Mesendoderm (in vitro differentiated cells): ENCODE data around the gene SLC19A2.
A peak's percentile ranks its signal among the peaks of the same experiment; 100 is the strongest.

ENCODE experiments used
- DNase-seq: peaks from one replicate; pipeline ENCODE4 v3.0.0; 2013
- H2AK5ac ChIP-seq: 2 replicates; pipeline ENCODE4 v1.6.1; 2013; ENCODE audit warnings: low read length, inconsistent platforms
- H2BK120ac ChIP-seq: 2 replicates; pipeline ENCODE4 v1.6.1; 2013; ENCODE audit warnings: low read depth, mild to moderate bottlenecking, low read length, moderate library complexity, mixed read lengths
- H2BK15ac ChIP-seq: replicated peaks from 2 replicates; pipeline ENCODE4 v1.6.1; 2013; ENCODE audit warnings: low read depth, mild to moderate bottlenecking, moderate library complexity
- H2BK5ac ChIP-seq: 2 replicates; pipeline ENCODE4 v1.6.1; 2013; ENCODE audit warnings: low read length, inconsistent platforms
- H3K18ac ChIP-seq: 2 replicates; pipeline ENCODE4 v1.6.1; 2013; ENCODE audit warnings: mild to moderate bottlenecking, low read length, mixed read lengths
- H3K23ac ChIP-seq: one replicate; pipeline ENCODE4 v1.6.1; 2013; ENCODE audit warnings: low read length
- H3K27ac ChIP-seq: 2 replicates; pipeline ENCODE4 v1.5.1; 2013; ENCODE audit warnings: low read depth, mild to moderate bottlenecking, inconsistent platforms, low read length, moderate library complexity
- H3K27me3 ChIP-seq: 2 replicates; pipeline ENCODE4 v1.6.1; 2013; ENCODE audit warnings: low read length, control low read depth, mild to moderate bottlenecking, inconsistent platforms; ENCODE audit not compliant: insufficient read depth, poor library complexity
- H3K36me3 ChIP-seq: 2 replicates; pipeline ENCODE4 v1.6.1; 2013; ENCODE audit warnings: low read length, inconsistent platforms; ENCODE audit not compliant: control insufficient read depth, insufficient read depth
- H3K4ac ChIP-seq: one replicate; pipeline ENCODE4 v1.6.1; 2013; ENCODE audit warnings: low read depth, mild to moderate bottlenecking, low read length, moderate library complexity
- H3K4me1 ChIP-seq: 2 replicates; pipeline ENCODE4 v1.6.1; 2013; ENCODE audit warnings: low read depth, low read length, inconsistent platforms; ENCODE audit not compliant: control insufficient read depth
- H3K4me2 ChIP-seq: 2 replicates; pipeline ENCODE4 v1.6.1; 2013; ENCODE audit warnings: low read length
- H3K4me3 ChIP-seq: 2 replicates; pipeline ENCODE4 v1.5.1; 2013; ENCODE audit warnings: mild to moderate bottlenecking, low read length
- H3K56ac ChIP-seq: one replicate; pipeline ENCODE4 v1.6.1; 2013; ENCODE audit warnings: low read length
- H3K79me1 ChIP-seq: 2 replicates; pipeline ENCODE4 v1.6.1; 2013; ENCODE audit warnings: low read length, inconsistent platforms
- H3K79me2 ChIP-seq: 2 replicates; pipeline ENCODE4 v1.6.1; 2013; ENCODE audit warnings: mild to moderate bottlenecking, low read length; ENCODE audit not compliant: control insufficient read depth, insufficient read depth
- H3K9ac ChIP-seq: 2 replicates; pipeline ENCODE4 v1.6.1; 2013; ENCODE audit warnings: low read length, inconsistent platforms
- H4K5ac ChIP-seq: one replicate; pipeline ENCODE4 v1.6.1; 2013; ENCODE audit warnings: low read length
- H4K8ac ChIP-seq: one replicate; pipeline ENCODE4 v1.6.1; 2013; ENCODE audit warnings: low read depth, mild to moderate bottlenecking, control low read depth, low read length, moderate library complexity
- WGBS: extraction: QIAGEN DNeasy Blood & Tissue Kit; methylation state at CpG from one replicate; pipeline ENCODE4 v1.1.7; 2013; ENCODE audit warnings: low lambda C conversion rate, missing lambda C conversion rate; ENCODE audit not compliant: insufficient coverage; ENCODE audit errors: extremely low coverage; 5-methylcytosine and 5-hydroxymethylcytosine counted together

Gene SLC19A2

GRCh38 chr1:169457443-169457842 is 28.3 kb downstream of the SLC19A2 start:
- Histone ChIP-seq H4K8ac (no peak overlapping the region), H2BK120ac (no peak overlapping the region), H3K27ac (no peak overlapping the region), H3K23ac (no peak overlapping the region), H3K36me3 (no peaks in the 10 kb centered on the region), H3K4me2 (no peak overlapping the region), H4K5ac (no peak overlapping the region), H3K9ac (no peak overlapping the region), H3K27me3 (no peaks in the 10 kb centered on the region), H3K4me1 (no peaks in the 10 kb centered on the region), H2BK15ac (no peak overlapping the region), H3K18ac (no peak overlapping the region), H3K56ac (no peak overlapping the region), H2AK5ac (no peak overlapping the region), H3K79me2 (no peaks in the 10 kb centered on the region), H3K4ac (no peak overlapping the region), H3K4me3 (no peak overlapping the region), H3K79me1 (no peaks in the 10 kb centered on the region), H2BK5ac (no peak overlapping the region)
- no CpG with 5 or more reads among the region's 1 CpG for WGBS
- no peak for DNase-seq

GRCh38 chr1:169456029-169456428 is 29.7 kb downstream of the SLC19A2 start:
- Histone ChIP-seq H3K23ac (no peak overlapping the region), H4K5ac (no peak overlapping the region), H3K9ac (no peak overlapping the region), H3K56ac (no peak overlapping the region), H3K18ac (no peak overlapping the region), H2AK5ac (no peak overlapping the region), H2BK5ac (no peak overlapping the region), H3K4me2 (no peak overlapping the region), H2BK15ac (no peak overlapping the region), H3K4me1 (no peaks in the 10 kb centered on the region), H3K79me2 (no peaks in the 10 kb centered on the region), H3K36me3 (no peaks in the 10 kb centered on the region), H4K8ac (no peak overlapping the region), H3K27me3 (no peaks in the 10 kb centered on the region), H2BK120ac (no peak overlapping the region), H3K4ac (no peak overlapping the region), H3K4me3 (no peak overlapping the region), H3K27ac (no peak overlapping the region), H3K79me1 (no peaks in the 10 kb centered on the region)
- DNase-seq = no peak
- WGBS = no CpG with 5 or more reads among the region's 2 CpGs

- Histone ChIP-seq H3K18ac (no peak overlapping the region), H3K9ac (no peak overlapping the region), H2BK15ac (no peak overlapping the region), H3K27me3 (no peaks in the 10 kb centered on the region), H3K79me2 (no peaks in the 10 kb centered on the region), H3K4me3 (no peak overlapping the region), H3K27ac (no peak overlapping the region), H2BK5ac (no peak overlapping the region), H4K5ac (no peak overlapping the region), H3K23ac (no peak overlapping the region), H4K8ac (no peak overlapping the region), H3K4ac (no peak overlapping the region), H3K4me1 (no peaks in the 10 kb centered on the region), H2BK120ac (no peak overlapping the region), H2AK5ac (no peak overlapping the region), H3K36me3 (no peaks in the 10 kb centered on the region), H3K79me1 (no peaks in the 10 kb centered on the region), H3K56ac (no peak overlapping the region), H3K4me2 (no peak overlapping the region)
- no CpG with 5 or more reads among the region's 2 CpGs for WGBS
- no peak for DNase-seq
Observed at GRCh38 chr1:169452921-169453320, 32.8 kb downstream of the SLC19A2 start.

- DNase-seq = no peak
- H3K56ac ChIP-seq = no peak overlapping the region
Observed at GRCh38 chr1:169451218-169451824, 34.4 kb downstream of the SLC19A2 start.

GRCh38 chr1:169443923-169444322 is 41.8 kb downstream of the SLC19A2 start:
- Histone ChIP-seq H3K4me1 (no peaks in the 10 kb centered on the region), H3K18ac (no peak overlapping the region), H3K27ac (no peak overlapping the region), H2BK5ac (no peak overlapping the region), H2BK15ac (no peak overlapping the region), H4K5ac (no peak overlapping the region), H4K8ac (no peak overlapping the region), H2AK5ac (no peak overlapping the region), H3K56ac (no peak overlapping the region), H3K23ac (no peak overlapping the region), H3K9ac (no peak overlapping the region), H3K27me3 (no peaks in the 10 kb centered on the region), H3K4ac (no peak overlapping the region), H3K79me2 (no peaks in the 10 kb centered on the region), H3K79me1 (no peaks in the 10 kb centered on the region), H3K36me3 (no peaks in the 10 kb centered on the region), H3K4me2 (no peak overlapping the region), H2BK120ac (no peak overlapping the region), H3K4me3 (no peak overlapping the region)
- no CpG with 5 or more reads among the region's 3 CpGs for WGBS
- no peak for DNase-seq

More at GRCh38 chr1:169451218-169451824, 34.4 kb downstream of the SLC19A2 start:
- no peak overlapping the region for H3K23ac ChIP-seq
- no peak overlapping the region for H2BK15ac ChIP-seq
- H2AK5ac ChIP-seq = no peak overlapping the region
- H3K27ac ChIP-seq = no peak overlapping the region
- H3K4me2 ChIP-seq = no peak overlapping the region
- H3K4me3 ChIP-seq = no peak overlapping the region
- no peaks in the 10 kb centered on the region for H3K79me2 ChIP-seq
- no peaks in the 10 kb centered on the region for H3K4me1 ChIP-seq
- H4K8ac ChIP-seq = no peak overlapping the region
- no CpG with 5 or more reads among the region's 1 CpG for WGBS
- no peak overlapping the region for H3K18ac ChIP-seq
- H4K5ac ChIP-seq = no peak overlapping the region
- no peaks in the 10 kb centered on the region for H3K27me3 ChIP-seq
- no peak overlapping the region for H3K9ac ChIP-seq
- no peak overlapping the region for H2BK120ac ChIP-seq
- no peak overlapping the region for H3K4ac ChIP-seq
- no peak overlapping the region for H2BK5ac ChIP-seq
- no peaks in the 10 kb centered on the region for H3K36me3 ChIP-seq
- H3K79me1 ChIP-seq = no peaks in the 10 kb centered on the region

GRCh38 chr1:169427081-169427641 is 58.6 kb downstream of the SLC19A2 start, which contains the start of gene CCDC181:
Gene CCDC181, minus strand, starts transcription at chr1:169427474. Its CDS starts 2,547 bp downstream, at chr1:169424927.
- Histone ChIP-seq H2BK120ac (no peak within 1 kb of the TSS), H3K79me2 (no peaks in the 10 kb centered on the region), H3K4me1 (no peaks in the 10 kb centered on the region), H3K79me1 (no peaks in the 10 kb centered on the region), H3K4me3 (peak within 1 kb of the TSS; percentile 36), H3K36me3 (no peaks in the 10 kb centered on the region), H3K4me2 (peak within 1 kb of the TSS; percentile 68), H2AK5ac (no peak within 1 kb of the TSS), H3K9ac (peak within 1 kb of the TSS; percentile 54), H2BK5ac (no peak within 1 kb of the TSS), H3K56ac (peak within 1 kb of the TSS; percentile 62), H4K8ac (no peak within 1 kb of the TSS), H3K18ac (no peak within 1 kb of the TSS), H3K27ac (no peak within 1 kb of the TSS), H3K23ac (no peak within 1 kb of the TSS), H4K5ac (no peak within 1 kb of the TSS), H2BK15ac (no peak within 1 kb of the TSS), H3K27me3 (no peaks in the 10 kb centered on the region), H3K4ac (no peak within 1 kb of the TSS)
- no CpG with 5 or more reads among the region's 29 CpGs for WGBS
- peak; percentile 94 for DNase-seq
